ENCODE data around the gene RAPGEF5. TPM values are rescaled to one million over a fixed set of nuclear protein-coding genes. Genes with fewer than 3 reads are reported as not detected.

RAPGEF5 gene
- total RNA-seq, 1 experiment from 2014 or later, result 16.4 TPM

GRCh38 chr7:22183522-22184280 is 173.3 kb downstream of the RAPGEF5 start:
- no TSS peak for BruUV-seq (replicated peaks)
- no peak overlapping the region for H3K4me2 ChIP-seq
- intact Hi-C loops (cut with micrococcal nuclease; ENCODE audit: unreplicated experiment), result no loop called here
- no peaks in the 10 kb centered on the region for H3K9me2 ChIP-seq (ENCODE audit: insufficient read depth)
- H3K79me2 ChIP-seq (ENCODE audit: low read depth), result no peaks in the 10 kb centered on the region
- no peaks in the 10 kb centered on the region for H3F3A ChIP-seq (ENCODE audit: insufficient read depth, low read depth)
- no peaks in the 10 kb centered on the region for H3K4me1 ChIP-seq (replicated peaks; ENCODE audit: insufficient read depth)
- H3K36me3 ChIP-seq (ENCODE audit: low read depth), result peaks cover 3% of the 10 kb centered on the region; the same call in 1 of the 2 replicates
- POLR2A ChIA-PET (ENCODE audit: unreplicated experiment), result no interaction called here
- no peaks in the 10 kb centered on the region for H3K27me3 ChIP-seq (ENCODE audit: insufficient read depth, low read depth)
- TF ChIP-seq CTCF (conservative IDR thresholded peaks at IDR 0.05) (no peak), EZH2 (IDR thresholded peaks at IDR 0.05; ENCODE audit: low read depth) (no peak)
- H3K9me3 ChIP-seq (ENCODE audit: insufficient read depth, low read depth), result no peaks in the 10 kb centered on the region
- H4K20me1 ChIP-seq (ENCODE audit: insufficient read depth), result no peaks in the 10 kb centered on the region
- peak in 1 of 2 experiments; percentile 4 for DNase-seq
- CTCF ChIA-PET, result no interaction called here
- H3K4me3 ChIP-seq, result no peak overlapping the region
- no peak overlapping the region for H3K27ac ChIP-seq
- H2AFZ ChIP-seq, result no peak overlapping the region

GRCh38 chr7:22182149-22182548 is 174.8 kb downstream of the RAPGEF5 start:
- no peaks in the 10 kb centered on the region for H3F3A ChIP-seq (ENCODE audit: insufficient read depth, low read depth)
- no peaks in the 10 kb centered on the region for H3K9me2 ChIP-seq (ENCODE audit: insufficient read depth)
- H3K79me2 ChIP-seq (ENCODE audit: low read depth), result no peaks in the 10 kb centered on the region
- no TSS peak for BruUV-seq (replicated peaks)
- no peaks in the 10 kb centered on the region for H4K20me1 ChIP-seq (ENCODE audit: insufficient read depth)
- H3K4me3 ChIP-seq, result no peak overlapping the region
- TF ChIP-seq EZH2 (IDR thresholded peaks at IDR 0.05; ENCODE audit: low read depth), result no peak
- TF ChIP-seq CTCF (conservative IDR thresholded peaks at IDR 0.05), result no peak
- H3K4me1 ChIP-seq (replicated peaks; ENCODE audit: insufficient read depth), result no peaks in the 10 kb centered on the region
- intact Hi-C loops (cut with micrococcal nuclease; ENCODE audit: unreplicated experiment), result no loop called here
- H2AFZ ChIP-seq, result no peak overlapping the region
- no peak overlapping the region for H3K4me2 ChIP-seq
- ChIA-PET POLR2A (ENCODE audit: unreplicated experiment) (interaction anchor here (0.5 kb wide), 1 partner anchor 235 kb away, joined by 3 read pairs; no protein-coding TSS in a partner anchor), CTCF (no interaction called here)
- peak in 1 of 2 experiments; percentile 25 for DNase-seq
- H3K27me3 ChIP-seq (ENCODE audit: insufficient read depth, low read depth), result no peaks in the 10 kb centered on the region
- H3K9me3 ChIP-seq (ENCODE audit: insufficient read depth, low read depth), result no peaks in the 10 kb centered on the region
- H3K36me3 ChIP-seq (ENCODE audit: low read depth), result no peaks in the 10 kb centered on the region
- H3K27ac ChIP-seq, result no peak overlapping the region

- H3K4me3 ChIP-seq, result no peak overlapping the region
- CTCF ChIA-PET, result no interaction called here
- POLR2A ChIA-PET (ENCODE audit: unreplicated experiment), result interaction anchor here (0.5 to 0.7 kb wide), 2 partner anchors 12 to 236 kb away, joined by 3 to 6 read pairs; no protein-coding TSS in a partner anchor
Observed at GRCh38 chr7:22181663-22182062, 175.3 kb downstream of the RAPGEF5 start.

More at GRCh38 chr7:22181663-22182062, 175.3 kb downstream of the RAPGEF5 start:
- Histone ChIP-seq H3K27me3 (ENCODE audit: insufficient read depth, low read depth) (no peaks in the 10 kb centered on the region), H2AFZ (no peak overlapping the region), H3K9me3 (ENCODE audit: insufficient read depth, low read depth) (no peaks in the 10 kb centered on the region), H3K36me3 (ENCODE audit: low read depth) (no peaks in the 10 kb centered on the region), H3F3A (ENCODE audit: insufficient read depth, low read depth) (no peaks in the 10 kb centered on the region), H3K4me1 (replicated peaks; ENCODE audit: insufficient read depth) (no peaks in the 10 kb centered on the region), H3K27ac (no peak overlapping the region), H3K9me2 (ENCODE audit: insufficient read depth) (no peaks in the 10 kb centered on the region), H3K4me2 (no peak overlapping the region), H4K20me1 (ENCODE audit: insufficient read depth) (no peaks in the 10 kb centered on the region), H3K79me2 (ENCODE audit: low read depth) (no peaks in the 10 kb centered on the region)
- no peak for DNase-seq
- intact Hi-C loops (cut with micrococcal nuclease; ENCODE audit: unreplicated experiment), result no loop called here
- TF ChIP-seq CTCF (conservative IDR thresholded peaks at IDR 0.05) (no peak), EZH2 (IDR thresholded peaks at IDR 0.05; ENCODE audit: low read depth) (no peak)
- no TSS peak for BruUV-seq (replicated peaks)
